Stimulated activated CD4-positive, alpha-beta T cell treated with anti-CD3 and anti-CD28 coated beads, Interleukin-4, amount 100 ng/mL, for 1 hour (primary cell): ENCODE data around the gene SLC38A8.

Experiments
- DNase-seq: peaks from one replicate; pipeline ENCODE4 v3.0.0-alpha.2; 2020

Gene SLC38A8

DNA sequence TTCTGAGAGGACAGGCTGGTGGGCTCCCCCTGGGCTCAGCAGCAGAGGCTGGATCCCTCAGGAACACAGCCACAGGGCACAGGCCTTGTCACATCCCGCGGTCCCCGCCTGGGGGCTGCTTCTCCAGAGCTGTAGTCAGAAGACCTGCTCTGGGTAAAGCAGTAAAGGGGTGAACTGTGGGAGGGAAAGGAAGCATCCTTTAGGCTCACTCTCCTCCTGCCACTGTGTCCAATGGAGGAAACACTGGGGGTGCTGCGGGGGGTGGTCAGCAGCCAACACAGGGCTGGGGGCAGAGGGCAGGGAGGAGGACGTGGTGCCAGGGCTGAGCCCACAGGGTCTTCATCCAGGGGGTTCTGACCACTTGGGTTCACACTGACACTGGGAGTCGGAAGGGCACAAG, 5.0 kb upstream of the SLC38A8 start:
- no peak for DNase-seq

DNA sequence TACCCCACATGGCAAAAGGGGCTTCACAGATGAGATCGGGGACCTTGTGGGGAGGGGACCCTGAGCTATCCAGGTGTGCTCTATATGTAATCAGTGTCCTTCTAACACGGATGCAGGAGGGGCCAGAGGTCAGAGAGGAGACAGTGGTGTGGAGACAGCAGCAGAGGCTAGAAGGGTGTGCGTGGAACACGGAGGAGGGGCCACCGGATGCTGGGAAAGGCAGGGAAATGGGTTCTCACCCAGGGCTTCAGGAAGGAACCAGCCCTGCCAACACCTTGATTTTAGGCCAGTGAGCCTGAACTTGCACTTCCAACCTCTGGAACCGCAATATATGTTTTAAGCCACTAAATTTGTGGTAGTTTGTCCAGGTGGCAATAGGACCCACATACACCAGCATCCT, 4.6 kb upstream of the SLC38A8 start:
- no peak for DNase-seq

- DNase-seq, result no peak
Measured at GRCh38 chr16:84045818-84046470, 3.3 kb upstream of the SLC38A8 start.

- no peak for DNase-seq
Measured at GRCh38 chr16:84045001-84045817, 2.6 kb upstream of the SLC38A8 start.

- no peak for DNase-seq
Measured at GRCh38 chr16:84044118-84044488, 1.5 kb upstream of the SLC38A8 start.

DNA sequence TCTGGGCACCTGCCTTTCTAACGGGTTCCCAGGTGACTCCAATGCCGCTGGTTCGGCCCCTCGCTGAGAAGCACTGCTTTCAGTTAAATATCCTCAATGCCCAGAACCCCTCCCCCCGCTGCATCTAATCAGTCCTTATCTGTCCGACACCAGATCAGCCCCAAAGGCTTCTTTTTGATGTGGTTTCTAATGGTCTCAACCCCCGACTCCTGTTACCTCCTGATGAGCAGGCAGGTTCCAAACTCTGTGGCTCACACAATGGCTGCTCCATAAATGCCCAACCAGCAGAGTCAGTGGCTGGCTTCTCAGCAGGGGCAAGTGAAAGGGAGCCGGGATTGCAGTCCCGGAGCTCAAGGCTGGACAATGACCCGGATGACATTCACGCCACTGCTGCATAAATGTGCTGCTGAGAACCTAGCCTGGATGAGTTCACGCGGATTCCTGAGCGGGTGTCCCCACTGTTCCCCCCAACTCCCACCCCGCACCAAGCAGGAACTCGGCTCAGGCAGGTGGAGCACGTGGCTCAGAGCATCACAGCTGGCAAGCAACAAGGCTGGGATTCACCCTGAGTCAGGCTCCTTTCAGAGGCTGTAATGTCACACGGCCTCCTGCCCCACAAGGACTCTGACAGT, 1.0 kb upstream of the SLC38A8 start:
- no peak for DNase-seq

GRCh38 chr16:84042879-84043485, 387 bp upstream of the SLC38A8 start:
- no peak for DNase-seq

- no peak for DNase-seq
Measured at GRCh38 chr16:84041881-84042280, 714 bp downstream of the SLC38A8 start.

GRCh38 chr16:84040823-84041820, 1.5 kb downstream of the SLC38A8 start:
- DNase-seq, result no peak

- no peak for DNase-seq
Measured at GRCh38 chr16:84040226-84040822, 2.3 kb downstream of the SLC38A8 start.

GRCh38 chr16:84039696-84040095, 2.9 kb downstream of the SLC38A8 start:
- no peak for DNase-seq

DNA sequence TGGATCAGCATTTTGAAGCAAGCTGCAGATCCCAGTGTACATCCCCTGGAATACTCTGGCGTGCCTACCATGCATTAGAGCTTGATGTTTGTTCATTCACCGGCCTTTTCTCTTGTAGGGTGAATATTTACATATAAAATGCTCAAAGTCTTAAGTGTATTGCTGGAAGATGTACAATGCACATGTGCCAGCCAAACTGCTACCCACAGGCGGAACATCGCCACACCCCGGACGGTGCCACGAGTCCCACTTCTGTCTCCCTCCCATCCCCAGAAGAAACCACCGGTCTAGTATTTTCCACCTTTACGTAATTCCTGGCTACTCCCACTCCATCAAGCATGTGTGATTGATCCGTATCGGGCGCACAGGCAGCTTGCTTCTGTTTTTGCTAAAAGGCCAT, 4.1 kb downstream of the SLC38A8 start:
- no peak for DNase-seq

DNA sequence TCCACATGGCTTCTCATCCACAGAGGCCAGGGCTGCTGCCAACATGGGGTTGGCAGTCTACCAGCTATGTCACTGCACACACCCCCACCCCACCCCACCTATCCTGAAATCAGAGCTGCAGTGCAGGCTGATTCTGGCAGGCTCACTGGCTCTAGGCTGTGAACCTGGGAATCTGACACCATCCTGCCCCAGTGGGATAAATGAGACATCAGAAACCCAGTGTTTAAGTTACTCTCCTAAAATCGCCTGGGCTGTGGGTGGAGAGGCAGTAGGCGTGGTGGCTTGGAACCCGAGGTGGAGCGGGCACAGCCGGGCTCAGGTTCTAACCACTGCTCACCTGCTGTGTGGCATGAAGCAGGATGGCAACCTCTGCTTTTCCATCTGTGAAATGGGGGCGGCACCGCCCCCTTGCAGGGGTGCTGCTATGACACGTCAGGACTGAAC, 5.6 kb downstream of the SLC38A8 start:
- DNase-seq, result no peak

GRCh38 chr16:84036131-84036530, 6.5 kb downstream of the SLC38A8 start:
- DNase-seq, result no peak

- no peak for DNase-seq
Measured at GRCh38 chr16:84034516-84034915, 8.1 kb downstream of the SLC38A8 start.

DNA sequence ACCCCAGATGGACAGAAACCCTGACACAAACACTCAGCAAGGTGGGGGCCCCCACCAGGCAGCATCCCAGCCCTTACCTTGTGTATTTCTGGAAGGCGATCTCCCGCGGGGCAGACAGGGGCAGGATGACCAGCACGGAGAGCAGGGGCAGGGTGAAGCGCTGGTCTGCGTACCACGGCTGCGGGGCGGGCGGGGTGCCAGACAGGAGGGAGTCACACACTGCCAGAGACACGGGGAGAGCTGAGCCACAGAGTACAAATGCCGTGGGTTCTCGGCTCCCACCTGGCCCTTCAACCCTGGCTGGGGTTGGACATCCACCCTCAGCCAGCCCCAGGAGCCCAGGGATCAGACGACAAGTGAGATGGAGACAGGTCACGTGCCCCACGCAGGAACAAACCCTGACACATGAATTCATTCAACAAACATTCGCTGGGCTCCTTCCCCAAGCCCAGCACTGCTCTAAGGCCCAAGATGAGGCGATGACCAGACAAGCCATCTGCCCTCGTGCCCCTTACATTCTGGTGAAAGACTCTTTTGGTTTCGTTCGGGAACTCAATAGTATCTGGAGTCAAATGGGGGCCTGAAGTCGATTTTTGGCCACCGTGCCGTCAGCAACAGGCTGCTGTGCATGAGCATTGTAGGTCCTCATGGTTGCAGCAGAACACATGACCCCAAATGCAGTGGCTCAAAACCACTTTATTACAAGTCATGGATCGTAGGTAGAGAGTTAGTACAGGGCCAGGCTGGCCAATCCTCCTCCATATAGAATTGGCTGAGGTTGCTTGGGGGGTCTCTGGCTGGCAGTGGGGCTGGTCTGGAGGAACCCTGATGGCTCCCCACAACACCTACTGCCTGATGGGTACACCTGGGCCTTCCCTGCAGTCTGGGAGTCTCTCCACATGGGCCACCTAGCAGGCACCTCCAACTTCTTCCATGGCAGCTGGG, 9.1 kb downstream of the SLC38A8 start:
- DNase-seq, result no peak

DNA sequence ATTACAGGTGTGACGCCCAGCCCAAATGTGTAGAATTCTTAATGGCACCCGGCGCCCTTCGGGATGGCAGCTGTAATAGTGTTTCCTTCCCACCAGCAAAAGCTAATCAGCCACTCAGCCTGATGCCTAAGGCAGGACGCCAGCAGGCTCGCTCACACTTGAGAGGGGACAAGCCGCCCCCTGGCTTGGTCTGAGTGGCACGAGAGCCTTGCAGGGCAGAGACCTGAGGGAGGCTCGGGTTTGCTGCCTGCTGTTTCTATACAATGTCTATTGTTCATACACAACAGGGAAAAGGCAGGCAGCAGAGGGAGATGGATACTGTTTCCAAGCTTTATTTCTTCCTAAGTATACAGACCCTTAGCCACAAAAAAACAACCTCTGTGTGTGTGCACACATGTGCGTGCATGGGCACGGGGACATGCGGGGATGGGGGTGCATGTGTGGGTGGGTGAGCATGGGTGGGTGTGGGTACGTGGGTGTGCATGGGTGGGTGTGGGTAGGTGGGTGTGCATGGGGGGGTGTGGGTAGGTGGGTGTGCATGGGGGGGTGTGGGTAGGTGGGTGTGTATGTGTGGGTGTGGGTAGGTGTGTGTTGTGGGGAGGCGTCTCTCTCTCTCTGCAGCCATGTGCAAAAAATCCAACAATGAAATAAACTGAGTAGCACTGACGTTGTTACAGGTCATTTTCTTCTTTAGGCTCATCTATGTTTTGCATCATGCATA, 10.0 kb downstream of the SLC38A8 start:
- no peak for DNase-seq

DNA sequence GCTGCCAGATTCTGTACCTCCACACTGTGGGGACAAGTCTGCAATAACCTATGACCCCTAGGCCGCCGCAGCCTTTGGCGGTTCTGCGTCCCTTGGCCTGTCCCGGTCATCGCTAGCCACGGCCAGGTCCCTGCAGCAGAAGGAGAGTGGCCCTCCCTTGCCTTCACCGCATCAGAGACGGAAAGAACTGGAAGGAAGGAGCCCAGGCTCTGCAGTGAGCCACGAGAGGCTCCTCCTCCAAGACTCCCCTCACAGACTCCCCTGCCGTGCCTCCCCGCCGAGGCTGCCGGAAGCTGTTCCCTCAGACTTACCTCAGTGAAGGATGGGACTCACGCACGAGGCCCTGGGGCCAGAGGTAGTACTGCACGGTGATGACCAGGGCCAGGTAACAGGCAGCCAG, 11.0 kb downstream of the SLC38A8 start:
- DNase-seq, result no peak

DNA sequence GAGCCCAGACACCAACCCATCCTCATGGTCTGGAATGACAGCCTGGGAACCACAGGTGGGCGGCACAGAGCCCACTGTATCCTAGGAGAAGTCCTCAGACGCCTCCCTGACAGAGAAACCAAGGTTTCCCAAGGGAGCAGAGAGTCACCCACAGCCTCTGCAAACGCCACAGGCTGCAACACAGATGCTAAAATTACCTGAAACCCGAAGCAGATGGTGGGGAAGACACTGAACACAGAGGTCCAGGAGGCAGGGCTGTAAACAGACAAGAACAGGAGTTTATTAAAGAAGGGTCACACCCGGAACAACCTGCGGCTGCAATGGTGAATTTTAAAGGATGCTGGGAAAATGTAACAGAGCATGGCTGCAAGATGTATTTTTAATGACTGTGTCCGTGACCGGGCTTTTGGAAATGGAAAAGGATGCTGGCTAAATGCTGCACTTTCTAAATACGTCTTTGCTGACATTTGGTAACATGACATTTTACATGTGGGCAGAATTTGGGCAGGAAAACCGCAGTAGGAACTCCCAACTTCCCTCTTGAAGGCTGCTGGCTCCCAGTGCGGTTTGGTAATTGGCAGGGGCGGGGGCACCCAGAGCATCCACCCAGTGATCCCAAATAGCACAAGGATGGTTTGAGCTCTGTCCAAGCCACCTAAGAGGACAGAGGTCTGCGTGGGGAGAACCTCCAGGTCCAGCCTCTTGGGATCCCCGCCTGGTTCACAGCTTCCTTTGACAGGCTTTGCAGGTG, 13.1 kb downstream of the SLC38A8 start:
- no peak for DNase-seq
